Gastrocnemius medialis (tissue), 4 donors: ENCODE measurements around the gene MTHFSD. TPM values are rescaled to one million over a fixed set of nuclear protein-coding genes. Genes with fewer than 3 reads are reported as not detected.

ENCODE experiments used
- ATAC-seq, 2 donors: fragments of 150-250 bp; one replicate each; pipeline ENCODE4 v1.9.1; 2016
- DNase-seq, 2 donors: peaks; one replicate each; pipeline ENCODE4 v3.0.0-alpha.2; 2019
- H3K27ac ChIP-seq, 4 donors: fragments of 200-600 bp; sonication (generic); 1 replicate in 1 of 4; 2 replicates in 3 of 4; pipeline ENCODE4 v1.5.1; 2016 to 2018; ENCODE audit warnings: mild to moderate bottlenecking in 2 of 4, moderate library complexity in 1 of 4
- H3K27me3 ChIP-seq, 3 donors: fragments of 200-600 bp; sonication (generic) in 2 of 3; 1 replicate in 1 of 3; 2 replicates in 2 of 3; pipeline versions ENCODE4 v1.5.1 to v1.6.0; 2016 to 2019; ENCODE audit warnings: mild to moderate bottlenecking in 1 of 3, moderate library complexity in 1 of 3
- H3K36me3 ChIP-seq, 2 donors: fragments of 200-600 bp; sonication (generic) in 1 of 2; one replicate each; pipeline ENCODE4 v1.5.1; 2017 to 2018
- H3K4me1 ChIP-seq, 2 donors: fragments of 200-600 bp; sonication (generic) in 1 of 2; one replicate each; pipeline ENCODE4 v1.5.1; 2016 to 2017; ENCODE audit warnings: mild to moderate bottlenecking in 2 of 2
- H3K4me3 ChIP-seq, 4 donors: fragments of 200-600 bp; sonication (generic) in 3 of 4; 1 replicate in 1 of 4; 2 replicates in 3 of 4; pipeline ENCODE4 v1.5.1; 2016 to 2019; ENCODE audit warnings: mild to moderate bottlenecking in 2 of 4
- H3K9me3 ChIP-seq, 3 donors: fragments of 200-600 bp; sonication (generic) in 2 of 3; 1 replicate in 1 of 3; 2 replicates in 2 of 3; pipeline ENCODE4 v1.5.1; 2016 to 2019
- CTCF ChIP-seq, 5 experiments: fragments of 450-650 bp in 3 of 5; fragments of 200-600 bp in 2 of 5; sonication (generic) in 2 of 5; IDR thresholded peaks in 4 of 5; conservative IDR thresholded peaks in 1 of 5; 1 replicate in 4 of 5; 2 replicates in 1 of 5; pipeline ENCODE4 v1.5.1; 2016 to 2019; ENCODE audit warnings: antibody characterized with exemption in 5 of 5, mild to moderate bottlenecking in 3 of 5, moderate library complexity in 3 of 5
- POLR2A ChIP-seq, 2 donors: fragments of 450-650 bp; IDR thresholded peaks; one replicate each; pipeline ENCODE4 v1.6.1; 2017; ENCODE audit warnings: antibody characterized with exemption in 2 of 2, mild to moderate bottlenecking in 2 of 2, moderate library complexity in 2 of 2
- in situ Hi-C, 4 donors: fragments of 200-750 bp; cut with MboI; loops; one replicate each; pipeline versions ENCODE4 v1.15.0 to v1.8.0; 2017; ENCODE audit warnings: low sequenced_read_pairs in 4 of 4
- intact Hi-C: fragments of 100-400 bp; cut with DNase I; formaldehyde crosslinking; loops from one replicate; pipeline ENCODE4 v1.15.1; 2023; ENCODE audit warnings: low total_unique reads
- total RNA-seq, 4 donors: library from RNA; depleted of rRNA; stranded (reverse); fragments of >200 nt; gene quantifications; one replicate each; pipeline versions ENCODE4 v1.1.0 to v1.2.3, GENCODE V29; 2016

Gene MTHFSD
- total RNA-seq, 4 donors from 2014 or later = 10.9 to 31.2 (median 16.0) TPM

- intact Hi-C loops = no loop called here
- no peak for DNase-seq
- no peak overlapping the region for H3K4me3 ChIP-seq
- no peak for ATAC-seq
- no peak overlapping the region for H3K27ac ChIP-seq
- H3K27me3 ChIP-seq = peaks cover 95 to 99% (median 97%) of the 10 kb centered on the region in 3 donors
- H3K9me3 ChIP-seq = no peaks in the 10 kb centered on the region
- TF ChIP-seq CTCF (IDR thresholded peaks at IDR 0.05 in 4 of 5, conservative IDR thresholded peaks at IDR 0.05 in 1 of 5) = no peak
- TF ChIP-seq POLR2A (IDR thresholded peaks at IDR 0.05) = no peak
- peaks cover 0 to 23% of the 10 kb centered on the region in 2 donors for H3K4me1 ChIP-seq
- in situ Hi-C loops = loop anchor here in 3 of 4 donors (25.0 kb wide), 3 partner anchors 164 to 689 kb away; no protein-coding TSS in a partner anchor
- no peaks in the 10 kb centered on the region for H3K36me3 ChIP-seq
These were observed 54.1 kb downstream of the MTHFSD start for GRCh38 chr16:86500708-86501510.

DNA sequence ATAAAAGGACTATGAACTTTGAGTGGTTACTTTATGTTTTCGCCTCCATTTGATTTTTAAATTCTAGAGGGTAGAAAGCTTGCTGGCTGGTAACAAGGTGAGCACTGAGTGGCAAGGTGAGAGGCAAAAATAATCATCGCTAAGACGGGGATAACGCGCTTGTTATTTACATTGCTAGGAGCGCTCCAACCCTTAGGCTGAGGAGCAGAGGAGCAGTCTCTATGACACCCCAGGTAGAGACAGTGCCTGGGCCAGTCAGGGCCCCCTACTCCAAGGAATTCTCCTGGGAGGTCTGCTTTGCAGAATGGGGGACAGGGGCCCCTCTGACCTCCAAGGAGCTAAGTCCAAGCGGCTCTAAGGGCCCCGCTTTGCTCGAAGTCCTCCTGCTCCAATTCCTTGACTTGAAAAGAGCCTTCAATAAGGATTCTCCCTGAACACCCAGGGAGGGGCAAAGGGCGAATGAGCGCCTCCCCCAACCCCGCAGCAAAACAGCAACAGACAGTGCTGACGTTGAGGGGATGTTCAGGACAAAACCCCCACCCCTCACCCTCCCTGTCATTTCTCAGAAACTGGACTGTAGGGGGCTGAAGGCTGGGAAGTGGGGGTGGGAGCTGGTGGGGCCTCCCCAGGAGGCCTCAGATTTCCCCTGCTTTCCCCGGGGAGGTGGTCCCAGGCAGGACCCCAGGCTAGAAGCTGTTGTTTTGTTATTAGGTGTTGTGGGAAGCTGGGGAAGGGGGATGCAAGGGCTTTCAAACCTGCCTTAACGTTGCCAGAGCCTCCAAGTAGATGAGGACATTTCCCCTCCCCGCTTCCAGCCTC is 54.9 kb downstream of the MTHFSD start:
- no peak for DNase-seq
- no peaks in the 10 kb centered on the region for H3K9me3 ChIP-seq
- no peak for ATAC-seq
- H3K36me3 ChIP-seq = no peaks in the 10 kb centered on the region
- peaks cover 97 to 100% (median 98%) of the 10 kb centered on the region in 3 donors for H3K27me3 ChIP-seq
- H3K27ac ChIP-seq = no peak overlapping the region
- H3K4me3 ChIP-seq = no peak overlapping the region
- TF ChIP-seq POLR2A (IDR thresholded peaks at IDR 0.05) = no peak
- TF ChIP-seq CTCF (IDR thresholded peaks at IDR 0.05 in 4 of 5, conservative IDR thresholded peaks at IDR 0.05 in 1 of 5) = no peak
- H3K4me1 ChIP-seq = peaks cover 0 to 19% of the 10 kb centered on the region in 2 donors
- in situ Hi-C loops (loop anchor here in 3 of 4 donors (25.0 kb wide), 3 partner anchors 163 to 688 kb away; no protein-coding TSS in a partner anchor), intact Hi-C loops (no loop called here)

DNA sequence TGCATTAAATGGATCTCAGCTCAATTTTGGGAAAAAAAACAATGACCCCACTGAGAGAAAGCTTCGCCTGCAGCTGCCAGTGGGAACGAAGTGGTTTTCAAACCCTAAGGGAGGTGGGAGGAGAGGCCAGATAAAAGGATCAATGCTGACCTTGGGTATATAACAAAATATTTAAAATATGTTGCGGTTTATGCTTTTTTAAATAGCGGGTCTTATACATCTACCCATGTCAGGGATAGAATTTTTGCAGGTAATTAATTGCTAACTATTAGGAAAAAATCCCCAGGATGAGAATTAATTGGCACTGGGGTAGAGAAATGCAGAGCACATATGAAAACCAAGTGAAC is 55.6 kb downstream of the MTHFSD start:
- H3K27me3 ChIP-seq = peaks cover 97 to 100% (median 98%) of the 10 kb centered on the region in 3 donors
- H3K4me3 ChIP-seq = no peak overlapping the region
- no peak overlapping the region for H3K27ac ChIP-seq
- no peak for DNase-seq
- H3K9me3 ChIP-seq = no peaks in the 10 kb centered on the region
- no peak for ATAC-seq
- intact Hi-C loops = no loop called here
- in situ Hi-C loops = no loop called here
- TF ChIP-seq CTCF (IDR thresholded peaks at IDR 0.05 in 4 of 5, conservative IDR thresholded peaks at IDR 0.05 in 1 of 5) = no peak
- no peak for TF ChIP-seq POLR2A (IDR thresholded peaks at IDR 0.05)
- H3K36me3 ChIP-seq = no peaks in the 10 kb centered on the region
- peaks cover 0 to 14% of the 10 kb centered on the region in 2 donors for H3K4me1 ChIP-seq

DNA sequence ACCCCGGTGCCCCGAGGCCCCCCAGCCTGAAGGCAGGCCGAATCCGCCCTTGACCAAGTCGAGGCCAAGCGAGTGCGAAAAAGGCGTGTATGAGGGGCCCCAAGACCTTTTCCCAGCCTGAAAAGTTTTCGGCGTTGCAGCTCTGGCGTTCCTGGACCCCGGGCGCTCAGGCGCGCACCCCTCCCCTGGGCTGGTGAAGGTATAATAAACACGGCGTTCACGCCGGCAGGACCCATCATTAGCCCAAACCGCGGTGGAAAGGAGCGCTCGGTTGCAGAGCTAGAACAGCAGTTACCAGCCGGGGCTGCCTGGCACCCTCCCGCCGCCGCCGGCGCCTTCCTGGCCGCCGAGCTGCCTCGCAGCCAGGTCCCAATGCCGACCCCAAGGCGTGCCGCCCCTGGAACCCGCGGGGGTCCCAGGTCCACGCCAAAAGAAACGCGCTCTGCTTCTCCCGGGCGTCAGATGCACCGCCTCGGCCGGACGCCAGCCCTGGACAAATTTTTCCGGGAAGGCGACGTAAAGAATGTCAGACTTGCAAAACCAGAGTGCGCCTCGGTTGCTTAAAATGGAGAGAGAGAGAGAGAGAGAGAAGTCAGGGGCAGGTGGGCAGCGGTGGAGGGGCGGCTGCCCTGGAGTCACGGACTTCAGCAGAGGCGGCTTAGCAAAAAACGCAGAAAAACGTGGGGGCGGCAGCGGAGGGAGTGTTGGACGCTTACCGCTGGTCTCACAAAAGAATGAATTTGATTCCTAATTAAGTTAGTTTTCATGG is 56.2 kb downstream of the MTHFSD start:
- intact Hi-C loops (no loop called here), in situ Hi-C loops (no loop called here)
- no peaks in the 10 kb centered on the region for H3K9me3 ChIP-seq
- no peaks in the 10 kb centered on the region for H3K36me3 ChIP-seq
- H3K4me1 ChIP-seq = peaks cover 0 to 14% of the 10 kb centered on the region in 2 donors
- no peak overlapping the region for H3K4me3 ChIP-seq
- no peak overlapping the region for H3K27ac ChIP-seq
- ATAC-seq (no peak), DNase-seq (no peak)
- TF ChIP-seq POLR2A (IDR thresholded peaks at IDR 0.05) = no peak
- TF ChIP-seq CTCF (IDR thresholded peaks at IDR 0.05 in 4 of 5, conservative IDR thresholded peaks at IDR 0.05 in 1 of 5) = no peak
- peaks cover 97 to 100% (median 98%) of the 10 kb centered on the region in 3 donors for H3K27me3 ChIP-seq
